HG03064 (cell line): ENCODE data around the gene PDZD2.

Experiments
- ATAC-seq: cut with Tn5 transposase; IDR thresholded peaks from one replicate; pipeline ENCODE4 v1.9.1; 2021; ENCODE audit warnings: low read depth; ENCODE audit not compliant: unreplicated experiment

The PDZD2 gene

GRCh38 chr5:31855134-31856040 lies 216.5 kb downstream of the PDZD2 start:
- ATAC-seq, result no peak

- no peak for ATAC-seq
These were observed 220.2 kb downstream of the PDZD2 start for GRCh38 chr5:31859096-31859495.

GRCh38 chr5:31860278-31860677 lies 221.3 kb downstream of the PDZD2 start:
- no peak for ATAC-seq

GRCh38 chr5:31860726-31861433 lies 221.9 kb downstream of the PDZD2 start:
- no peak for ATAC-seq

- no peak for ATAC-seq
These were observed 222.7 kb downstream of the PDZD2 start for GRCh38 chr5:31861601-31862000.

- no peak for ATAC-seq
These were observed 225.1 kb downstream of the PDZD2 start for GRCh38 chr5:31863991-31864411.

- no peak for ATAC-seq
These were observed 227.2 kb downstream of the PDZD2 start for GRCh38 chr5:31866166-31866565.

- no peak for ATAC-seq
These were observed 228.3 kb downstream of the PDZD2 start for GRCh38 chr5:31867219-31867618.

- no peak for ATAC-seq
These were observed 241.5 kb downstream of the PDZD2 start for GRCh38 chr5:31880449-31880848.

- no peak for ATAC-seq
These were observed 246.0 kb downstream of the PDZD2 start for GRCh38 chr5:31884896-31885295.

GRCh38 chr5:31886206-31886605 lies 247.3 kb downstream of the PDZD2 start:
- ATAC-seq, result no peak

GRCh38 chr5:31887556-31887955 lies 248.6 kb downstream of the PDZD2 start:
- ATAC-seq, result no peak

GRCh38 chr5:31888564-31888963 lies 249.6 kb downstream of the PDZD2 start:
- ATAC-seq, result no peak

GRCh38 chr5:31889001-31889561 lies 250.2 kb downstream of the PDZD2 start:
- ATAC-seq, result no peak

GRCh38 chr5:31890046-31890445 lies 251.1 kb downstream of the PDZD2 start:
- no peak for ATAC-seq

GRCh38 chr5:31894141-31894540 lies 255.2 kb downstream of the PDZD2 start:
- no peak for ATAC-seq

- ATAC-seq, result no peak
These were observed 256.4 kb downstream of the PDZD2 start for GRCh38 chr5:31895199-31895820.

GRCh38 chr5:31898036-31898632 lies 259.2 kb downstream of the PDZD2 start:
- ATAC-seq, result no peak

GRCh38 chr5:31900296-31900865 lies 261.4 kb downstream of the PDZD2 start:
- no peak for ATAC-seq

- no peak for ATAC-seq
These were observed 263.0 kb downstream of the PDZD2 start for GRCh38 chr5:31901807-31902530.
